HFF-Myc (cell line): ENCODE measurements around the gene GSK3B.

ENCODE experiments used
- DNase-seq: peaks from one replicate; pipeline ENCODE4 v3.0.0-alpha.2; 2011; ENCODE audit warnings: low read depth; ENCODE audit errors: extremely low read depth
- H3K4me3 ChIP-seq: replicated peaks from 2 replicates; pipeline ENCODE4 v1.5.1; 2011; ENCODE audit warnings: low read depth, mild to moderate bottlenecking, control low read depth, low read length
- TF ChIP-seq, protein P1 (sequence below): IDR thresholded peaks from 2 replicates; pipeline ENCODE4 v1.5.1; 2012; ENCODE audit warnings: mild to moderate bottlenecking, low read depth, low read length, control low read depth; ENCODE audit errors: missing control alignments

GSK3B gene

DNA sequence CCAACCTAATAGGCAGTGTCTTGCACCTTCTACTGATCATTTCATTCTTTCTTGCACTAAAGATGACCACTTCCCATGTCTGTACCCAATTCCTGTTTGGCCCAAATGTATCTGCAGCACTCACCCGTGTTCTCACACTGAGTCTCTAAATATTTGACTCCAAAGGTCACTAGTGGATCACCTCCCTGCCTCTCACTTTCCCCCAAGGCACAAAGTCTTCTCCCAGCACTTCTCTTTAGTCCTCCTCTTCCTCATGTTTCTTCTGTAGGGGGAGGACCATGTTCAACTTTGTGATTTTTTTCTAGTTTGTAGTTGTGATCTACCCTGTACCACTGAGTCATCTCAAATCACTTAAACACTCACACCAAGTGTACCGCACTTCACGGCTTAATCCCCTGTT lies 298.4 kb downstream of the GSK3B start:
- TF ChIP-seq, protein P1, sequence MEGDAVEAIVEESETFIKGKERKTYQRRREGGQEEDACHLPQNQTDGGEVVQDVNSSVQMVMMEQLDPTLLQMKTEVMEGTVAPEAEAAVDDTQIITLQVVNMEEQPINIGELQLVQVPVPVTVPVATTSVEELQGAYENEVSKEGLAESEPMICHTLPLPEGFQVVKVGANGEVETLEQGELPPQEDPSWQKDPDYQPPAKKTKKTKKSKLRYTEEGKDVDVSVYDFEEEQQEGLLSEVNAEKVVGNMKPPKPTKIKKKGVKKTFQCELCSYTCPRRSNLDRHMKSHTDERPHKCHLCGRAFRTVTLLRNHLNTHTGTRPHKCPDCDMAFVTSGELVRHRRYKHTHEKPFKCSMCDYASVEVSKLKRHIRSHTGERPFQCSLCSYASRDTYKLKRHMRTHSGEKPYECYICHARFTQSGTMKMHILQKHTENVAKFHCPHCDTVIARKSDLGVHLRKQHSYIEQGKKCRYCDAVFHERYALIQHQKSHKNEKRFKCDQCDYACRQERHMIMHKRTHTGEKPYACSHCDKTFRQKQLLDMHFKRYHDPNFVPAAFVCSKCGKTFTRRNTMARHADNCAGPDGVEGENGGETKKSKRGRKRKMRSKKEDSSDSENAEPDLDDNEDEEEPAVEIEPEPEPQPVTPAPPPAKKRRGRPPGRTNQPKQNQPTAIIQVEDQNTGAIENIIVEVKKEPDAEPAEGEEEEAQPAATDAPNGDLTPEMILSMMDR: no peak
- DNase-seq: no peak
- H3K4me3 ChIP-seq: no peak overlapping the region

DNA sequence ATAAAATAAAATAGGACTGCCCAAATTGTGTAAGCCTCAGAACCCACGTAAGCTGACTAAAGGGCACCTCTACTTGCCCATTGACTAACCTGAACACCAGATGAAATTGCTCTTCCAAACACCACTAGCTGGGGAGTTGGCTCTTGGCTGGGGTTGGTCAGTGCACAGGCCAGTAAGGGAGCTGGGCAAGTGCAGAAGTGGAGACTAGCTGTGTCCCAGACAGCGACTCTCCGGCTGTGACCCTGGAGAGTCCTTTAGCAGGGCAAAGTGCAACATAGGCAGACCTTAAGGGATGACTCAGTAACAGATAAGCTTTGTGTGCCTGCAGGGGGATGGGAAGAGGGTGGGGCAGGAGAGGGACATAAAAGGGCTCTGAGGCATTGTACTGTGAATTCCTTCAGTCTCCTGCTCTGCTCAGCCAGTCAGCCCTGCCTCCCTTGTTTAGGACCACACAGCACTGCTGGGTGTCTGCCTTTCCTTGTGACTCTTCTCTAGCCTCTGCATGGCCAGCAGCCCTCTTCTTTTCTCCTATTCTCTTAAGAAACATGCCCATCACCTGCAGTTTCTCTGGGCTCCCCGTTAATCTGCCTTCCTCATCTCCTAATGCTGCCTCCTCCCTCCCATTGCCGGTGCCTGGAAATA lies 299.2 kb downstream of the GSK3B start:
- no peak overlapping the region for H3K4me3 ChIP-seq
- no peak for DNase-seq
- TF ChIP-seq, protein P1: no peak

DNA sequence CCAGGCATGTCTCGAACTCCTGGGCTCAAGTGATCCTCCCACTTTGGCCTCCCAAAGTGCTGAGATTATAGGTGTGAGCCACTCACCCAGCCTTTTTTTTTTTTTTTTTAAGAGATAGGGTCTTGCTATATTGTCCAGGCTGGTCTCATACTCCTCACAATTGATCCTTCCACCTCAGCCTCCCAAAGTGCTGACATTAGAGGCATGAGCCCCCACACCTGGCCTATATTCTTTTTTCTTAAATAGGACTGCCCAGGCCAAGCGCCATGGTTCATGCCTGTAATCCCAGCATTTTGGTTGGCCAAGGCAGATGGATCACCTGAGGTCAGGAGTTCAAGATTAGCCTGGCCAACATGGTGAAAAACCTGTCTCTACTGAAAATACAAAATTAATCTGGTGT lies 299.8 kb downstream of the GSK3B start:
- no peak overlapping the region for H3K4me3 ChIP-seq
- DNase-seq: no peak
- TF ChIP-seq, protein P1: no peak

DNA sequence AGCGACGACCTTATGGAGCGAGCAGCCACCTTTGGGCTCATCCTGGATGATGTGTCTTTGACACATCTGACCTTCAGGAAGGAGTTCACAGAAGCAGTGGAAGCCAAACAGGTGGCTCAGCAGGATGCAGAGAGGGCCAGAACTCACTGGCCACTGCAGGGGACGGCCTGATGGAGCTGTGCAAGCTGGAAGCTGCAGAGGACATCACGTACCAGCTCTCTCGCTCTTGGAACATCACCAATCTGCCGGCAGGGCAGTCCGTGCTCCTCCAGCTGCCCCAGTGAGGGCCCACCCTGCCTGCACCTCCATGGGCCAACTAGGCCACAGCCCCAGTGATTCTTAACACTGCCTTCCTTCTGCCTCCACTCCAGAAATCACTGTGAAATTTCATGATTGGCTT lies 302.0 kb downstream of the GSK3B start:
- DNase-seq: no peak
- H3K4me3 ChIP-seq: no peak overlapping the region
- TF ChIP-seq, protein P1: no peak

DNA sequence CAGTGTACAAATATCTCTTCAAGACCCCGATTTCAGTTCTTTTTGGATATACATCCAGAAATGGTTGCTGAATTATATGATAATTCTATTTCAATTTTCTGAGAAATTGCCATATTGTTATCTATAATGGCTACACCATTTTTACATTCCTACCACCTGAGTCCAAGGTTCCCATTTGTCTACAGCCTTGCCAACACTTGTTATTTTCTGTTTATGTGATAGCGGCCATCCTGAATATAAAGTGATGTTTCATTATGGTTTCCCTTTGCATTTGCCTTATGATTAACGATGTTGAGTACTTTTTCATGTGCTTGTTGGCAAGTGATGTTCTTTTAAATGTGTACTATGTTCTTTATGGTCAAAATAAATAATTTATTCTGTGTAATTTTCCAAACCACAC lies 303.9 kb downstream of the GSK3B start:
- no peak overlapping the region for H3K4me3 ChIP-seq
- no peak for DNase-seq
- TF ChIP-seq, protein P1: no peak

DNA sequence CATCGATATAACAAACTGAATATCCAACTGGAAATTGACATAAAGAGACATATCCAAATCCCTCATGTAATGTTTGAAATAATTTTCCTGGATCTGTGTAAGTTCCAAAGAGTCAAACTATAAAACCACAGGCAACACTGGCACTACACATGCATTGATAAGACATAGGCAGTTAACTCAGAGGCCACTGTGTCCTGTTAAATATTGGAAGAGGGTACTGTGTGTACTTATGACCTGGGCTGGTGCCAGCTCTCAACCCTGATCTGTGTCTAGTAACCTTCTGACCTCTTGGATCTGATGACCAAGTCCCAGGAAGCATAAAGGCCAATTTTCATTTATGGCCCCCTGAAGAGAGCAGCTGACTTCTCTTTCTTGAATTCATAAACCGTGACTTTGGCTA lies 307.8 kb downstream of the GSK3B start:
- H3K4me3 ChIP-seq: no peak overlapping the region
- DNase-seq: no peak
- TF ChIP-seq, protein P1: no peak

DNA sequence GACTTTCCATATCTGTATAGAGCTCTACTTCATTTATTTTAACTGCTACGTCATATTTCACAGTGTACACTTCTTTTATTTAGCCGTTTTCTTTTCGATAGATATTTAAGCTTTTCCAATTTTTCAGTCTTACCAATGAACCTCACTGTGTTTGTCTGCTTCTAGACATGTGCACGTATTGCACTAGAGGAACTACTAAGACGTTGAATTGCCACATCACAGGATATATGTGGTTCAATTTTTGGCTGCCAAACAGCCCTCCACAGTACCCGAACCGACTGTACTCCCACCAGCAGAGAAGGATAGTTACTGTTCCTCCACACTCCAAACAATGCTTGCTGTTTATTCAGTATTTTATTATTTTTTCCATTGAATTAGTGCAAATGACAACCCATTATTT lies 310.4 kb downstream of the GSK3B start:
- TF ChIP-seq, protein P1: no peak
- no peak overlapping the region for H3K4me3 ChIP-seq
- no peak for DNase-seq
